ENCODE measurements around the gene PICK1. TPM values are rescaled to one million over a fixed set of nuclear protein-coding genes. Genes with fewer than 3 reads are reported as not detected.
"Not testable (repeated sequence)": the region's sequence is repeated elsewhere in the genome, so short reads cannot be mapped to it uniquely, and the experiment has no call there.

The PICK1 gene
- total RNA-seq, 1 experiment from 2014 or later: 26.6 TPM

GRCh38 chr22:38078046-38078840 lies 21.0 kb downstream of the PICK1 start:
- peaks cover 18% of the 10 kb centered on the region for H3K27me3 ChIP-seq (replicated peaks; ENCODE audit: insufficient read depth, low read depth, low read length, poor library complexity)
- no peak for DNase-seq (ENCODE audit: low spot score)
- H3K36me3 ChIP-seq (ENCODE audit: insufficient read depth, low read length, poor library complexity, severe bottlenecking): no peaks in the 10 kb centered on the region
- H3K4me3 ChIP-seq (ENCODE audit: low read depth, low read length, poor library complexity, severe bottlenecking): no peak overlapping the region
- no peaks in the 10 kb centered on the region for H3K9me3 ChIP-seq (ENCODE audit: low read depth, low read length, poor library complexity, severe bottlenecking)
- no peak overlapping the region for H3K27ac ChIP-seq (ENCODE audit: low read depth, low read length, poor library complexity, severe bottlenecking)
- BruUV-seq (replicated peaks): no TSS peak
- CTCF ChIA-PET: no interaction called here
- intact Hi-C loops (cut with micrococcal nuclease; ENCODE audit: unreplicated experiment): no loop called here
- TF ChIP-seq CTCF (conservative IDR thresholded peaks at IDR 0.05; ENCODE audit: low read depth, low read length): no peak
- no peak for TF ChIP-seq EZH2 (IDR thresholded peaks at IDR 0.05; ENCODE audit: borderline replicate concordance, low read depth, low read length, poor library complexity, severe bottlenecking)
- POLR2A ChIA-PET (ENCODE audit: low non-redundant PET): no interaction called here
- peaks cover 12% of the 10 kb centered on the region for H3K4me1 ChIP-seq (ENCODE audit: insufficient read depth, low read length, poor library complexity, severe bottlenecking)

- CTCF ChIA-PET; H3K27ac ChIP-seq (ENCODE audit: low read depth, low read length, poor library complexity, severe bottlenecking); DNase-seq (ENCODE audit: low spot score); intact Hi-C loops (cut with micrococcal nuclease; ENCODE audit: unreplicated experiment); BruUV-seq (replicated peaks); H3K4me3 ChIP-seq (ENCODE audit: low read depth, low read length, poor library complexity, severe bottlenecking); H3K36me3 ChIP-seq (ENCODE audit: insufficient read depth, low read length, poor library complexity, severe bottlenecking); H3K9me3 ChIP-seq (ENCODE audit: low read depth, low read length, poor library complexity, severe bottlenecking); POLR2A ChIA-PET (ENCODE audit: low non-redundant PET): not testable (repeated sequence)
- Histone ChIP-seq H3K4me1 (ENCODE audit: insufficient read depth, low read length, poor library complexity, severe bottlenecking) (peaks cover 12% of the 10 kb centered on the region), H3K27me3 (replicated peaks; ENCODE audit: insufficient read depth, low read depth, low read length, poor library complexity) (peaks cover 18% of the 10 kb centered on the region)
Measured at GRCh38 chr22:38079208-38079607, 22.0 kb downstream of the PICK1 start.

- no peak for DNase-seq (ENCODE audit: low spot score)
- ChIA-PET CTCF (no interaction called here), POLR2A (ENCODE audit: low non-redundant PET) (no interaction called here)
- no peak overlapping the region for H3K4me3 ChIP-seq (ENCODE audit: low read depth, low read length, poor library complexity, severe bottlenecking)
- no peaks in the 10 kb centered on the region for H3K36me3 ChIP-seq (ENCODE audit: insufficient read depth, low read length, poor library complexity, severe bottlenecking)
- no peak overlapping the region for H3K27ac ChIP-seq (ENCODE audit: low read depth, low read length, poor library complexity, severe bottlenecking)
- peaks cover 12% of the 10 kb centered on the region for H3K4me1 ChIP-seq (ENCODE audit: insufficient read depth, low read length, poor library complexity, severe bottlenecking)
- intact Hi-C loops (cut with micrococcal nuclease; ENCODE audit: unreplicated experiment): no loop called here
- BruUV-seq (replicated peaks): no TSS peak
- no peaks in the 10 kb centered on the region for H3K9me3 ChIP-seq (ENCODE audit: low read depth, low read length, poor library complexity, severe bottlenecking)
- peaks cover 18% of the 10 kb centered on the region for H3K27me3 ChIP-seq (replicated peaks; ENCODE audit: insufficient read depth, low read depth, low read length, poor library complexity)
- no peak for TF ChIP-seq EZH2 (IDR thresholded peaks at IDR 0.05; ENCODE audit: borderline replicate concordance, low read depth, low read length, poor library complexity, severe bottlenecking)
- TF ChIP-seq CTCF (conservative IDR thresholded peaks at IDR 0.05; ENCODE audit: low read depth, low read length): no peak
Measured at GRCh38 chr22:38079804-38080203, 22.6 kb downstream of the PICK1 start.

- BruUV-seq (replicated peaks): no TSS peak
- intact Hi-C loops (cut with micrococcal nuclease; ENCODE audit: unreplicated experiment): no loop called here
- CTCF ChIA-PET: no interaction called here
- DNase-seq (ENCODE audit: low spot score): no peak
- Histone ChIP-seq H3K36me3 (ENCODE audit: insufficient read depth, low read length, poor library complexity, severe bottlenecking) (no peaks in the 10 kb centered on the region), H3K4me3 (ENCODE audit: low read depth, low read length, poor library complexity, severe bottlenecking) (no peak overlapping the region), H3K4me1 (ENCODE audit: insufficient read depth, low read length, poor library complexity, severe bottlenecking) (peaks cover 12% of the 10 kb centered on the region), H3K27ac (ENCODE audit: low read depth, low read length, poor library complexity, severe bottlenecking) (no peak overlapping the region), H3K9me3 (ENCODE audit: low read depth, low read length, poor library complexity, severe bottlenecking) (no peaks in the 10 kb centered on the region), H3K27me3 (replicated peaks; ENCODE audit: insufficient read depth, low read depth, low read length, poor library complexity) (peaks cover 18% of the 10 kb centered on the region)
- POLR2A ChIA-PET (ENCODE audit: low non-redundant PET): no interaction called here
- peak; percentile 7 for TF ChIP-seq EZH2 (IDR thresholded peaks at IDR 0.05; ENCODE audit: borderline replicate concordance, low read depth, low read length, poor library complexity, severe bottlenecking)
- TF ChIP-seq CTCF (conservative IDR thresholded peaks at IDR 0.05; ENCODE audit: low read depth, low read length): no peak
Measured at GRCh38 chr22:38080474-38080849, 23.3 kb downstream of the PICK1 start.

All from A673 (cell line).